HG02938 (cell line): ENCODE data around the gene IBTK.
"Not testable (repeated sequence)": the region's sequence is repeated elsewhere in the genome, so short reads cannot be mapped to it uniquely, and the experiment has no call there.

Experiments
- ATAC-seq: cut with Tn5 transposase; IDR thresholded peaks from one replicate; pipeline ENCODE4 v1.9.1; 2021; ENCODE audit warnings: mild to moderate bottlenecking, moderate library complexity; ENCODE audit not compliant: unreplicated experiment

IBTK gene

GRCh38 chr6:82246802-82247504, 591 bp downstream of the IBTK start:
- ATAC-seq = peak; percentile 30

- ATAC-seq = no peak
Measured at GRCh38 chr6:82246370-82246769, 1.2 kb downstream of the IBTK start.

- no peak for ATAC-seq
Measured at GRCh38 chr6:82245376-82245775, 2.2 kb downstream of the IBTK start.

GRCh38 chr6:82243884-82244283, 3.7 kb downstream of the IBTK start:
- no peak for ATAC-seq

GRCh38 chr6:82240186-82240585, 7.4 kb downstream of the IBTK start:
- no peak for ATAC-seq

- no peak for ATAC-seq
Measured at GRCh38 chr6:82239597-82239996, 7.9 kb downstream of the IBTK start.

GRCh38 chr6:82237013-82237412, 10.5 kb downstream of the IBTK start:
- ATAC-seq = no peak

GRCh38 chr6:82227770-82228169, 19.8 kb downstream of the IBTK start:
- peak; percentile 94 for ATAC-seq

GRCh38 chr6:82220167-82220566, 27.4 kb downstream of the IBTK start:
- ATAC-seq = no peak

GRCh38 chr6:82217018-82217586, 30.4 kb downstream of the IBTK start:
- peak; percentile 98 for ATAC-seq

GRCh38 chr6:82216549-82216948, 31.0 kb downstream of the IBTK start:
- peak; percentile 7 for ATAC-seq

- ATAC-seq = no peak
Measured at GRCh38 chr6:82211326-82211725, 36.2 kb downstream of the IBTK start.

GRCh38 chr6:82208913-82209312, 38.6 kb downstream of the IBTK start:
- no peak for ATAC-seq

- no peak for ATAC-seq
Measured at GRCh38 chr6:82205930-82206392, 41.6 kb downstream of the IBTK start.

GRCh38 chr6:82204020-82204419, 43.5 kb downstream of the IBTK start:
- no peak for ATAC-seq

GRCh38 chr6:82197784-82198183, 49.8 kb downstream of the IBTK start:
- ATAC-seq = no peak

GRCh38 chr6:82197245-82197644, 50.3 kb downstream of the IBTK start:
- ATAC-seq = not testable (repeated sequence)

- ATAC-seq = no peak
Measured at GRCh38 chr6:82196161-82196560, 51.4 kb downstream of the IBTK start.

- no peak for ATAC-seq
Measured at GRCh38 chr6:82195619-82196018, 51.9 kb downstream of the IBTK start.

GRCh38 chr6:82185948-82186535, 61.5 kb downstream of the IBTK start:
- ATAC-seq = no peak

GRCh38 chr6:82183642-82184282, 63.8 kb downstream of the IBTK start:
- no peak for ATAC-seq

GRCh38 chr6:82182756-82183155, 64.8 kb downstream of the IBTK start:
- no peak for ATAC-seq
